Measurements from ENCODE around the gene GLT1D1. TPM values are rescaled to one million over a fixed set of nuclear protein-coding genes. Genes with fewer than 3 reads are reported as not detected.

GLT1D1 gene
- total RNA-seq, 4 donors from 2014 or later = 0.19 to 0.75 (median 0.62) TPM; not detected in 1

DNA sequence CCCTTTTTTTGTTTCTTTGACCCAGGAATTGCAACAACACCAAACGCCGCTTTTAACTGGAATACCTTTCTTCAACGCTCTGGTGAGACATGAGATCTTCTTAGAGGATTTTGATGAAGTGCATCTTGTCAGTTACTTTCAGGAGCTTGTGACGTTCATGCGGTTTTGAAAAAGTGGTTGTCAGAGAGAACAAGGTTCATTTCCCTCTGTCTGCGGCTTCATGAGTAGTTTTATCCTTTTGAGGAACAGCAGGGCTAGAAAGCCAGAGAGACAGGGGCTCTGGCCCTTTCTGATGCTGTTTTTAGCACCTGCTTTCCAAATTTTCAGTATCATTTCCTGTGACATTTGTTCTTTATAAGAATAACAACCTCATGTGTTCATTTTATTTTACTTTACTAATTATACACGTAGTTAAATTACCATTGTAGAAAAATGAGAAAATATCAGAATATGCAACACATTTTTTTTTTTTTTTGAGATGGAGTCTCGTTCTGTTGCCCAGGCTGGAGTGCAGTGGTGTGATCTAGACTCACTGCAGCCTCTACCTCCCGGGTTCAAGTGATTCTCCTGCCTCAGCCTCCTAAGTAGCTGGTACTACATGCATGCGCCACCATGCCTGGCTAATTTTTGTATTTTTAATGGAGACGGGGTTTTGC lies 61.8 kb downstream of the GLT1D1 start:
- no peak for DNase-seq
- Histone ChIP-seq H3K36me3 (no peaks in the 10 kb centered on the region), H3K9me3 (no peaks in the 10 kb centered on the region), H3K27ac (no peak overlapping the region), H3K4me3 (no peak overlapping the region), H3K4me1 (peaks cover 0 to 2% (median 1%) of the 10 kb centered on the region in 3 donors), H3K27me3 (no peaks in the 10 kb centered on the region)
- TF ChIP-seq, protein P1, sequence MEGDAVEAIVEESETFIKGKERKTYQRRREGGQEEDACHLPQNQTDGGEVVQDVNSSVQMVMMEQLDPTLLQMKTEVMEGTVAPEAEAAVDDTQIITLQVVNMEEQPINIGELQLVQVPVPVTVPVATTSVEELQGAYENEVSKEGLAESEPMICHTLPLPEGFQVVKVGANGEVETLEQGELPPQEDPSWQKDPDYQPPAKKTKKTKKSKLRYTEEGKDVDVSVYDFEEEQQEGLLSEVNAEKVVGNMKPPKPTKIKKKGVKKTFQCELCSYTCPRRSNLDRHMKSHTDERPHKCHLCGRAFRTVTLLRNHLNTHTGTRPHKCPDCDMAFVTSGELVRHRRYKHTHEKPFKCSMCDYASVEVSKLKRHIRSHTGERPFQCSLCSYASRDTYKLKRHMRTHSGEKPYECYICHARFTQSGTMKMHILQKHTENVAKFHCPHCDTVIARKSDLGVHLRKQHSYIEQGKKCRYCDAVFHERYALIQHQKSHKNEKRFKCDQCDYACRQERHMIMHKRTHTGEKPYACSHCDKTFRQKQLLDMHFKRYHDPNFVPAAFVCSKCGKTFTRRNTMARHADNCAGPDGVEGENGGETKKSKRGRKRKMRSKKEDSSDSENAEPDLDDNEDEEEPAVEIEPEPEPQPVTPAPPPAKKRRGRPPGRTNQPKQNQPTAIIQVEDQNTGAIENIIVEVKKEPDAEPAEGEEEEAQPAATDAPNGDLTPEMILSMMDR (IDR thresholded peaks at IDR 0.05) = no peak
- TF ChIP-seq POLR2A (IDR thresholded peaks at IDR 0.05) = no peak
- intact Hi-C loops (cut with DNase I) = no loop called here
- WGBS, 2 donors = 69 to 85% methylated on average over 11 of the region's 11 CpGs

DNA sequence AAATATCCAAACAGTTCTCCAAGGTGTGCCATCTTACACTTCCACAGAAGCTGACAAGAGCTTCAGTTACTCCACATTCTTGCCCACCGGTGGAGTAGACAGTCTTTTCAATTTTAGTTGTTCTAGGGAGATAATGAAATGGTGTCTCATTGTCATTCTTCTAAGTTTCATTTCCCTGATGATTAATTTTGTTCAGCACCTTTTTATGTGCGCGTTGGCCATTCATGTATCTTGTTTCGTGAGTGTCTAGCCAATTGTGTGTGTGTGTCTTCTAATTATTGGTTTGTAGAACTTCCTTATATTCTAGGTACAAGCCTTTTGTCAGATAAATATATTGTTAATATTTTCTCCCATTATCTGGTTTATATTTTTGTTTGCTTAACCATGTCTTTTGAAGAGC lies 63.1 kb downstream of the GLT1D1 start:
- no peaks in the 10 kb centered on the region for H3K36me3 ChIP-seq
- no peaks in the 10 kb centered on the region for H3K27me3 ChIP-seq
- WGBS, 2 donors = 77 to 92% methylated on average over 4 of the region's 4 CpGs
- H3K9me3 ChIP-seq = no peaks in the 10 kb centered on the region
- DNase-seq = no peak
- no peak overlapping the region for H3K27ac ChIP-seq
- peaks cover 0 to 11% (median 6%) of the 10 kb centered on the region in 3 donors for H3K4me1 ChIP-seq
- intact Hi-C loops (cut with DNase I) = no loop called here
- TF ChIP-seq POLR2A (IDR thresholded peaks at IDR 0.05) = no peak
- TF ChIP-seq, protein P1 (IDR thresholded peaks at IDR 0.05) = no peak
- no peak overlapping the region for H3K4me3 ChIP-seq

DNA sequence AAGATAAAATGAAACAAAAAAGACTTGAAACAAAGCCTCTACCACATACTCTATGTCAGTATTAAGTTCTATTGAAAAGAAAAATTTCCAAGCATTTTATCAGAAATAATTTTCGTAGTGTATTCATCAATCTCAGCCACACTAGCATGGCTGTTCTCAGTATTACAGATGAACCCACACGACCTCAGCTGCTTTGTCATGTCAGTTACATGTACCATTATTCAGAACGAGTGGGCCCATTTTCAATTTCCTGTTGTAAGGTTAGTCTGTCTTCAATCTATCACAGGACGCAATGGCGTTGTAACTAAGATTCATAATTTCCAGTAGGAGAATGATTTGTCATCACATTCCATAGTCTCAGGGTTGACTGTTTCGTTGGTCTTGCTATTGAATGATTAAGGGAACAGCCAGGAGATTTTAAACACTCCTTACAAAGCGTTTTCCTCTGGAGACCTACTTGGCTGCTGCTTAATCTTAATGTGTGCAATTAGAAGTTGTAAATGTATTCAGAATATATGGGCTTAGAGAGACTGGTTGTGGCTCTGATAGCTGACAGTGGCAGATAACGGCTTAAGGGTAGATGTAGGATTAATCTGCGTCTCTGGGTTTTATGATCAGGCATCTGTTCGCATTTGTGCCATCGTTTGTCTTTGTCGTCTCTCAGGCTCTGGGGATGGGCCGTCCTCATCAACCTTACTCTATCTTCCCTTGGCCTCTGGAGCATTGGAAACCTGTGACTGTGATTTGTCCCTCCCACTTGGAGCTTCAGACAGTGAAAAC lies 65.4 kb downstream of the GLT1D1 start:
- Histone ChIP-seq H3K4me3 (no peak overlapping the region), H3K9me3 (no peaks in the 10 kb centered on the region), H3K27ac (no peak overlapping the region), H3K4me1 (peaks cover 0 to 11% (median 6%) of the 10 kb centered on the region in 3 donors), H3K27me3 (no peaks in the 10 kb centered on the region), H3K36me3 (no peaks in the 10 kb centered on the region)
- intact Hi-C loops (cut with DNase I) = no loop called here
- no peak for DNase-seq
- WGBS, 2 donors = 59 to 73% methylated on average over 13 of the region's 13 CpGs
- TF ChIP-seq POLR2A (IDR thresholded peaks at IDR 0.05) = no peak
- TF ChIP-seq, protein P1 (IDR thresholded peaks at IDR 0.05) = no peak

DNA sequence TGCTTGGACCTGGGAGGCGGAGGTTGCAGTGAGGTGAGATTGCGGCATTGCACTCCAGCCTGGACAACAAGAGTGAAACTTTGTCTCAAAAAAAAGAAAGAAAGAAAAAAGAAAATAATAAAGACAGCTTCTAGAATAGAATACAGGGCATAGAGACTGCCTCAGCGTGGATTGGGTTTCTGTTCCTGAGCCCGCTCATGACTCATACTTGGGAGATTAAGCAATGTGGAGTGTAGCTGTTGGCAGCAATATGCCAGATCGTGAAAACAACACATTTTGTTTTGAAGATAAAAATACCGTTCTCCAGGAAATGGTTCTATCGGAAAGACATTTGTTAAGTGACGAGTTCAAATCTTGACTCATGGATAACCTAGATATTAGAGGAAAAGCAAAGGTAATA lies 67.2 kb downstream of the GLT1D1 start:
- Histone ChIP-seq H3K4me3 (no peak overlapping the region), H3K9me3 (no peaks in the 10 kb centered on the region), H3K36me3 (no peaks in the 10 kb centered on the region), H3K4me1 (peaks cover 0 to 11% (median 6%) of the 10 kb centered on the region in 3 donors), H3K27ac (no peak overlapping the region), H3K27me3 (no peaks in the 10 kb centered on the region)
- DNase-seq = no peak
- WGBS, 2 donors = 25 to 31% methylated on average over 8 of the region's 8 CpGs
- TF ChIP-seq, protein P1 (IDR thresholded peaks at IDR 0.05) = no peak
- TF ChIP-seq POLR2A (IDR thresholded peaks at IDR 0.05) = no peak
- intact Hi-C loops (cut with DNase I) = no loop called here

DNA sequence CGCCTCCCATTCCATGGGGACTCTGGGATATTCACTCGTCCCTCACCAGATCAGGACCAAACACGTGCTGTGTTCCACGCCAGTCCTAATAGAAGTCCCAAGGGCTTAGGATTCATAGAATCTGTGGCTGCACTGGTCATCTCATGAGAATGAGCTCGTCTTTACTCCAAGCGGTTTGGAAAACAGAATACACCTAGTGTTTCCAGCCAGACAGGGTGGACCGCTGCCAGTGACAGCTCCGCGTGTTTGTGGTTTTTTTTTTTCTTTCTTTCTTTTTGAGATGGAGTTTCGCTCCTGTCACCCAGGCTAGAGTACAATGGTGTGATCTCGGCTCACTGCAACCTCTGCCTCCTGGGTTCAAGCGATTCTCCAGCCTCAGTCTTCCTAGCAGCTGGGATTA lies 75.1 kb downstream of the GLT1D1 start:
- intact Hi-C loops (cut with DNase I) = no loop called here

More for the DNA sequence above, 75.1 kb downstream of the GLT1D1 start:
- Histone ChIP-seq H3K27me3 (no peaks in the 10 kb centered on the region), H3K9me3 (no peaks in the 10 kb centered on the region), H3K36me3 (no peaks in the 10 kb centered on the region), H3K27ac (no peak overlapping the region), H3K4me1 (no peaks in the 10 kb centered on the region), H3K4me3 (no peak overlapping the region)
- no peak for DNase-seq
- WGBS, 2 donors = 67 to 77% methylated on average over 7 to 12 of the region's 12 CpGs
- TF ChIP-seq, protein P1 (IDR thresholded peaks at IDR 0.05) = no peak
- TF ChIP-seq POLR2A (IDR thresholded peaks at IDR 0.05) = no peak

All from esophagus squamous epithelium (tissue), 5 donors.